Prostate gland (tissue), 2 donors: ENCODE data around the gene DNAJC11.
A peak's percentile ranks its signal among the peaks of the same experiment; 100 is the strongest.

ENCODE experiments used
- POLR2A ChIP-seq: fragments of 450-650 bp; IDR thresholded peaks from one replicate; pipeline ENCODE4 v1.6.1; 2016; ENCODE audit warnings: antibody characterized with exemption, mild to moderate bottlenecking
- TF ChIP-seq, protein P1 (sequence below), 4 experiments: fragments of 200-600 bp in 2 of 4; fragments of 450-650 bp in 2 of 4; sonication (generic) in 2 of 4; IDR thresholded peaks; 1 replicate in 3 of 4; 2 replicates in 1 of 4; pipeline ENCODE4 v1.5.1; 2016 to 2019; ENCODE audit warnings: antibody characterized with exemption in 4 of 4, mild to moderate bottlenecking in 2 of 4, moderate library complexity in 2 of 4

DNA sequence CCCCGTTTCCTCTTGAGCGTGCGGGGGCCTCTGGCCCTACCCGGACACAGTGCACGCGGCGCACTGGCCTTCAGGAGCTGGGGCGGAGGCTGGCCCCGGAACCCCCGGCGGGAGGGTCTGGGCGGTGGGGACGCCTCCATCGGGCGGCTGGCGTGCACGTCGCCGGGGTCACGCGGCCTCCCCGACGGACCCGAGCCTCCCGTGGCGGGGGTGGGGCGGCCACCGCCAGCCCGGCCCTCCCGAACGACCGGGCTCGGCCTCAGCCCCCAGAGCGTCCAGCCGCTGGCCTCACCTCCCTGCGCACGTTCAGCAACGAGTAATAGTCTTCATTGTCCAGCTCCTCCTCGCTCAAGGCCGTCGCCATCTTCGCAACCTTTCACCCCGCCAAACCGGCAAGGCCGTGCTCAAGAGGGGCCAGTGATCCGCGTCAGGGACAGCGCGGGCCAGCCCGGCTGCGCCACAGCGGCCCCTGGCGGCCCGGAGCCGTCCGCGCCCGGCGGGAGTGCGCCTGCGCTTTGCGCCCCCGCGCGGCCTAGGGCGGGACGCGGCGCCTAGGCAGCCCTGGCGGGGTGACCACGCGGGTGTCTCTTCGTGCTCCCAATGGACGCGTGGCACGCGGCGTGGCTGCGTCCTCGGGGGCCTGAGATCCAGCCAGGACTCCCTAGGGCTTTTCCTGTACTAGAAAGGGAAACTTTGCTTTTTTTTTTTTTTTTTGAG is at the start of gene DNAJC11:
- TF ChIP-seq, protein P1, sequence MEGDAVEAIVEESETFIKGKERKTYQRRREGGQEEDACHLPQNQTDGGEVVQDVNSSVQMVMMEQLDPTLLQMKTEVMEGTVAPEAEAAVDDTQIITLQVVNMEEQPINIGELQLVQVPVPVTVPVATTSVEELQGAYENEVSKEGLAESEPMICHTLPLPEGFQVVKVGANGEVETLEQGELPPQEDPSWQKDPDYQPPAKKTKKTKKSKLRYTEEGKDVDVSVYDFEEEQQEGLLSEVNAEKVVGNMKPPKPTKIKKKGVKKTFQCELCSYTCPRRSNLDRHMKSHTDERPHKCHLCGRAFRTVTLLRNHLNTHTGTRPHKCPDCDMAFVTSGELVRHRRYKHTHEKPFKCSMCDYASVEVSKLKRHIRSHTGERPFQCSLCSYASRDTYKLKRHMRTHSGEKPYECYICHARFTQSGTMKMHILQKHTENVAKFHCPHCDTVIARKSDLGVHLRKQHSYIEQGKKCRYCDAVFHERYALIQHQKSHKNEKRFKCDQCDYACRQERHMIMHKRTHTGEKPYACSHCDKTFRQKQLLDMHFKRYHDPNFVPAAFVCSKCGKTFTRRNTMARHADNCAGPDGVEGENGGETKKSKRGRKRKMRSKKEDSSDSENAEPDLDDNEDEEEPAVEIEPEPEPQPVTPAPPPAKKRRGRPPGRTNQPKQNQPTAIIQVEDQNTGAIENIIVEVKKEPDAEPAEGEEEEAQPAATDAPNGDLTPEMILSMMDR (IDR thresholded peaks at IDR 0.05), result peak; percentile 83 to 100 (median 98)
- TF ChIP-seq POLR2A, result no peak
